Stimulated activated effector memory CD8-positive, alpha-beta T cell treated with anti-CD3 and anti-CD28 coated beads, Interleukin-12 subunit alpha, Interleukin-12 subunit beta, amount 100 ng/mL, for 72 hours (primary cell): ENCODE data around the gene ARL5B.

Experiments
- ATAC-seq: fragments of 150-1000 bp; cut with Tn5 transposase; 2 replicates; pipeline ENCODE4 v1.10.0; 2021
- DNase-seq, 2 donors: peaks; one replicate each; pipeline ENCODE4 v3.0.0; 2021 to 2022; ENCODE audit warnings: low spot score in 2 of 2
- H3K27ac Mint-ChIP-seq: one replicate; pipeline ENCODE4 v1.8.0; 2022; ENCODE audit warnings: mild to moderate bottlenecking, mixed read lengths
- H3K36me3 Mint-ChIP-seq: one replicate; pipeline ENCODE4 v1.8.0; 2022; ENCODE audit warnings: mild to moderate bottlenecking, mixed read lengths
- H3K4me1 Mint-ChIP-seq: one replicate; pipeline ENCODE4 v1.8.0; 2022; ENCODE audit warnings: mixed read lengths
- H3K4me3 Mint-ChIP-seq: one replicate; pipeline ENCODE4 v1.8.0; 2022; ENCODE audit warnings: mild to moderate bottlenecking, mixed read lengths
- H3K9me3 Mint-ChIP-seq: one replicate; pipeline ENCODE4 v1.8.0; 2022; ENCODE audit warnings: mixed read lengths

ARL5B gene

DNA sequence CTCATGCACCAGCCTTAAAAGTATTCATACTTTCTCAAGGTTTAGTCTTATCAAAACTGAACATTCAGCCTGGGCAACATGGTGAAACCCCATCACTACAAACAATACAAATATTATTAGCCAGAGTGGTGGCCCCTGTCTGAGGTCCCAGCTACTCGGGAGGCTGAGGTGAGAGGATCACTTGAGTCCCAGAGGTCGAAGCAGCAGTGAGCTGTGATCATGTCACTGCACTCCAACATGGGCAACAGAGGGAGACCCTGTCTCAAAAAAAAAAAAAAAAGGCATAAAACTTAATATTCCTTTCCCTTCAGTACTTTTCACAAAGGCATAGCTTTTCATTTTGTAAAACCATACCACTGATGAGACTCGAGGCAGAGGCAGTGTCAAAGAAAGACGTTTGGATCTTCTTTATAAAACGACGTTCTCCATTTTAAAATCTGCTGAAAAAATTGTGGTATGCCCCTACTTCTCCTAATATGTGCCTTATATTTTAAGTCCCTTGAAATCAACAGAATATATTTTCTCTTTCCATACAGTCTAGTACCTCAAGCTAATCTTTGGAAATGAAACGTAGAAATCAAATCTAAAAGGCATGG lies 9.8 kb upstream of the ARL5B start:
- ATAC-seq, result peak; percentile 41
- DNase-seq, result no peak
- Mint-ChIP-seq H3K9me3 (no peaks in the 10 kb centered on the region), H3K27ac (peak overlapping the region; percentile 96), H3K36me3 (peaks cover 23% of the 10 kb centered on the region), H3K4me3 (peak overlapping the region; percentile 89), H3K4me1 (peaks cover 28% of the 10 kb centered on the region)

DNA sequence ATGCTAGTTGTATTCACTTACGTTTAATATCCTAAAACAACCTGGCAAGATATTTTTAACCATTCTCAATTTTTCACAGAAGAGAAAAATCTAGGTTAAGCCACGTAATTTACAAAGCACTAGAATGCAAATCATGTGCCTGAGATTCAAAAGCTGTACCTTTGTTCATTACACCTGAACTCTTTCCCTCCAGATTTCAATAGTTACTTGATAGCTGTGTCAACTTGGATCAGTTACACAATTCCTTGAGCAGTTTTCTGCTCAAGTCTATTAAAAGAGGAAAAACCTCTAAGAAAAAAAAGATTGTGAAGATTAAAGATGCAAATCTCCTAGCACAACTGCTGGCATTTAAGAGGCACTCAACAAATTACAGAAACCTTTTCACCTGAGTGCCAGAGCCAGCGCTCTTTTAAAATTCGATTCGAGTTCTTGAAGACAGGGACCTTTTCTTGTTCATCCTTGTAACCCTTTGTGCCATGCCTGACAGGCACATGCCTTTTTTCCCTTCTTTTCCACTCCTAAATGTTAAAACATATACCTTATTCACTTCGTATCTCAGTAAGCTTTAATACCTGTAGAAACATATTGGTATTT lies 8.7 kb upstream of the ARL5B start:
- Mint-ChIP-seq H3K9me3 (no peaks in the 10 kb centered on the region), H3K4me1 (peaks cover 28% of the 10 kb centered on the region), H3K4me3 (peak overlapping the region; percentile 89), H3K27ac (peak overlapping the region; percentile 96), H3K36me3 (peaks cover 21% of the 10 kb centered on the region)
- ATAC-seq (no peak), DNase-seq (no peak)

- DNase-seq (peak; percentile 79 to 97), ATAC-seq (peak; percentile 95)
- H3K27ac Mint-ChIP-seq, result peak within 1 kb of the TSS; percentile 96
- no peaks in the 10 kb centered on the region for H3K9me3 Mint-ChIP-seq
- H3K4me3 Mint-ChIP-seq, result peak within 1 kb of the TSS; percentile 89
- peaks cover 28% of the 10 kb centered on the region for H3K4me1 Mint-ChIP-seq
- peaks cover 17% of the 10 kb centered on the region for H3K36me3 Mint-ChIP-seq
Measured at GRCh38 chr10:18651324-18652007, 7.8 kb upstream of the ARL5B start, which contains the start of gene NSUN6. TSS of gene NSUN6 (minus strand) at chr10:18651587. CDS start at chr10:18651203, 384 bp downstream.

DNA sequence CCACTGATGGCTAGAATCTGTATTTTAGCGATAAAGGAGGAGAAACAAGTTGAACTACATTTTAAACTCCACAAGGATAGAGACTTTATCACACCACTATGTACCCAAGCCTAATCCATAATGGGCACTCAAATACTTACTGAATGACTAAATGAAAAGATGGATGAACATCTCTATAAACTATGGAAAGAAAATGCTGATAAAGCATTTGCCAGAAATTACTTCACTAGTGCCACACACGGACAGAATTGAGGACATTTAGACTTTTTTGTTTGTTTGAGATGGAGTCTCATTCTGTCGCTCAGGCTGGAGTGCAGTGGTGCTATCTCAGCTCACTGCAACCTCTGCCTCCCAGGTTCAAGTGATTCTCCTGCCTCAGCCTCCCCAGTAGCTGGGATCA lies 6.1 kb upstream of the ARL5B start:
- H3K27ac Mint-ChIP-seq, result peak overlapping the region; percentile 32

DNA sequence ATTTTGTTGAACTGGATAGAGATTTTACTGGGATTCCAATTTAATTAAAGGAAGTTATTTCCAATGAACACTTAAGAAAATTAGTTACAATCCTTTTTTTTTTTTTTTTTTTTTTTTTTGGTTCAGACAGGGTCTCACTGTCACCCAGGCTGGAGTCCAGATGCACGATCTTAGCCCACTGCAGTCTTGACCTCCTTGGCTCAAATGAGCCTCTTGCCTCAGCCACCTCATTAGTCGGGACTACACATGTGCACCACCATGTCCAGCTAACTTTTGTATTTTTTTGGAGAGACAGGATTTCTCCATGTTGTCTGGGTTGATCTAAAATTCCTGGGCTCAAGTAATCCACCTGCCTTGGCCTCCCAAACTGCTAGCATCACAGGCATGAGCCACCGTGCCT lies 2.5 kb upstream of the ARL5B start:
- H3K27ac Mint-ChIP-seq, result no peak overlapping the region
- ATAC-seq, result no peak

More for the DNA sequence above, 6.1 kb upstream of the ARL5B start:
- no peak overlapping the region for H3K4me3 Mint-ChIP-seq
- DNase-seq (no peak), ATAC-seq (no peak)
- no peaks in the 10 kb centered on the region for H3K9me3 Mint-ChIP-seq
- H3K4me1 Mint-ChIP-seq, result peaks cover 28% of the 10 kb centered on the region
- peaks cover 13% of the 10 kb centered on the region for H3K36me3 Mint-ChIP-seq

GRCh38 chr10:18658271-18659124 lies 733 bp upstream of the ARL5B start:
- peak overlapping the region; percentile 92 for H3K27ac Mint-ChIP-seq
- DNase-seq (no peak), ATAC-seq (no peak)
- H3K4me3 Mint-ChIP-seq, result peak overlapping the region; percentile 83
- peaks cover 40% of the 10 kb centered on the region for H3K36me3 Mint-ChIP-seq
- H3K9me3 Mint-ChIP-seq, result no peaks in the 10 kb centered on the region
- H3K4me1 Mint-ChIP-seq, result peaks cover 23% of the 10 kb centered on the region

More for the DNA sequence above, 2.5 kb upstream of the ARL5B start:
- peaks cover 27% of the 10 kb centered on the region for H3K36me3 Mint-ChIP-seq
- no peak overlapping the region for H3K4me3 Mint-ChIP-seq
- no peak for DNase-seq
- H3K9me3 Mint-ChIP-seq, result no peaks in the 10 kb centered on the region
- H3K4me1 Mint-ChIP-seq, result peaks cover 24% of the 10 kb centered on the region

DNA sequence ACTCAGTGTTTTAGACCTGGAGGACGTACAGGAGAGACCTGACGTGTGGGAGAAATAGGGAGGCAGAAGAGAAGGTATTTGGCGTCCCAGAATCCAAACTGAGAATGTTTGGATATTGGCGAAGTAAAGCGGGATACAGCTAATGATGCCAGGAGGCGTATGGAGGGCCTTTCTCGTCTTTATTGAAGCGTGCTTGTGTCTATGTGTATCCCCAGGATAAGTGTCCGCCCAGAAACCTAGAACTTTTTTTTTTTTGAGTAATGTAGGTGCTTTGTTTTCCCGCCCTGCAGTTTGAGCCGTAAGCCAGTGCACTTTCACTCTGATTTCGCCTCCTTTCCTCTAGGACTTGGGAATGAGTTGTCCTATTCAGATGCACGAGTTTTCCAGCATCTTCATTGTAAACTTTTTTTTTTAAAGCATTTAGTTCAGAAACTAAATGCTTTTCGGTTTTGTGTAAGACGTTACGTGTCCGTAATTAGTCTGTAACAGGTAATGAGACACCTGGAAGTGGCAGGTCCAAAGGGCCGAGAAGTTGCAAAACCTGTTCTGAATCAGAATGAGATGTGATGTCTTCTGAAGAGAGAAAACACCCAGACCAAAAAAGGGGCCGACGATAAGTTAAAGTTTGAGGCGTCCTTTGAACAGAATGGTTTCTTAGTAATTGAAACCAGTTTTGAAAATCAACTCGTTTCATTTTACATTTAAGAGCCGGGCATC lies 746 bp downstream of the ARL5B start:
- Mint-ChIP-seq H3K9me3 (no peaks in the 10 kb centered on the region), H3K4me3 (peak overlapping the region; percentile 83), H3K4me1 (peaks cover 37% of the 10 kb centered on the region), H3K27ac (peak overlapping the region; percentile 92), H3K36me3 (peaks cover 55% of the 10 kb centered on the region)
- DNase-seq (no peak), ATAC-seq (peak; percentile 22)

DNA sequence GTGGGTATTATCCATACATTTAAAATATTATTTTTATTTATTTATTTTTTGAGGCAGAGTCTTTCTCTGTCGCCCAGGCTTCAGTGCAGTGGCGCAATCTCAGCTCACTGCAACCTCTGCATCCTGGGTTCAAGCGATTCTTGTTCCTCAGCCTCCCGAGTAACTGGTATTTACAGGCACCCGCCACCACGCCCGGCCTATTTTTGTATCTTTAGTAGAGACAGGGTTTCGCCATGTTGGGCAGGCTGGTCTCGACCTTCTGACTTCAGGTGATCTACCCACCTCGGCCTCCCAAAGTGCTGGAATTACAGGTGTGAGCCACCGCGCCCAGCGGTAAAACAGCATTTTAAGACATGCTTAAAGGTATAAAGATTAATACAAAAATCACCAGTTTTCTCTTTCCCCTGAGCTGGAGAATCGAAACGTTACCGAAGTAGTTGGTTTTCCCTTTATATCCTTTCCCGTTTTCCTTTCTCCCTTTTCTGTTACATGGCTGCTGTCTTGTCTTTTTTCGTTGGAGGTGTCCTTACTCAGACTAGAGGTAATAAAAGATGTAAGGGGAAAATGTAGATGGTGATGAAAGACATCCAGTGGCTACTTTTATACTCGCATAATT lies 1.7 kb downstream of the ARL5B start:
- ATAC-seq (no peak), DNase-seq (no peak)
- no peaks in the 10 kb centered on the region for H3K9me3 Mint-ChIP-seq
- peak overlapping the region; percentile 83 for H3K4me3 Mint-ChIP-seq
- peaks cover 47% of the 10 kb centered on the region for H3K4me1 Mint-ChIP-seq
- H3K36me3 Mint-ChIP-seq, result peaks cover 64% of the 10 kb centered on the region
- H3K27ac Mint-ChIP-seq, result peak overlapping the region; percentile 0

GRCh38 chr10:18664841-18665478 lies 5.7 kb downstream of the ARL5B start:
- no peak overlapping the region for H3K27ac Mint-ChIP-seq
- ATAC-seq (no peak), DNase-seq (no peak)
- peaks cover 88% of the 10 kb centered on the region for H3K36me3 Mint-ChIP-seq
- H3K9me3 Mint-ChIP-seq, result no peaks in the 10 kb centered on the region
- H3K4me3 Mint-ChIP-seq, result no peak overlapping the region
- peaks cover 46% of the 10 kb centered on the region for H3K4me1 Mint-ChIP-seq

- H3K4me1 Mint-ChIP-seq, result peaks cover 44% of the 10 kb centered on the region
- H3K36me3 Mint-ChIP-seq, result peaks cover 94% of the 10 kb centered on the region
- H3K4me3 Mint-ChIP-seq, result no peak overlapping the region
Measured at GRCh38 chr10:18665815-18666558, 6.8 kb downstream of the ARL5B start.

DNA sequence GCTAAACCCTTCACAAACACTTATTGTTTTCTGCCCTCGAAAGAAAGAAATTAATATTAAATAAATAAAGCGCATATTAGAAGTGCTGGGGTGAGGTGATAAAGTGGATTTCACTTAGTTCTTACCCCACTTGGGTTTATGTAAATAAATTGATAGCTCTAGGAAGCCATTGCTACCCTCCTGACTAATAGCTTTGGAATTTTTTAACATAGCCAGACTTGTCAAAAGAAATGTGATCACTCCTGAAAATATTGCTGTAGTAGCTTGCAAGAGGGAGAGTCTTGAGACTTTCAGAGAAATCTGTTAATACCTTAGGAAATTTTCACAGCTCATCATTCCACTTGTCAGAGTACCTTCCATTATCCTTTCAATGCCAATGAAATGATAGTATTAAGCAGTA lies 7.6 kb downstream of the ARL5B start:
- DNase-seq, result no peak
- no peak overlapping the region for H3K4me3 Mint-ChIP-seq
- ATAC-seq, result no peak
- H3K4me1 Mint-ChIP-seq, result peaks cover 36% of the 10 kb centered on the region
- no peaks in the 10 kb centered on the region for H3K9me3 Mint-ChIP-seq
- H3K36me3 Mint-ChIP-seq, result peaks cover 97% of the 10 kb centered on the region
- no peak overlapping the region for H3K27ac Mint-ChIP-seq

More at GRCh38 chr10:18665815-18666558, 6.8 kb downstream of the ARL5B start:
- DNase-seq (no peak), ATAC-seq (no peak)
- Mint-ChIP-seq H3K27ac (no peak overlapping the region), H3K9me3 (no peaks in the 10 kb centered on the region)

GRCh38 chr10:18668026-18668425 lies 8.8 kb downstream of the ARL5B start:
- ATAC-seq (no peak), DNase-seq (no peak)
- Mint-ChIP-seq H3K36me3 (peaks cover 100% of the 10 kb centered on the region), H3K4me3 (no peak overlapping the region), H3K27ac (no peak overlapping the region), H3K9me3 (no peaks in the 10 kb centered on the region), H3K4me1 (peaks cover 29% of the 10 kb centered on the region)

- Mint-ChIP-seq H3K4me1 (no peaks in the 10 kb centered on the region), H3K27ac (no peak overlapping the region), H3K9me3 (no peaks in the 10 kb centered on the region), H3K36me3 (peaks cover 87% of the 10 kb centered on the region), H3K4me3 (no peak overlapping the region)
- DNase-seq (no peak), ATAC-seq (no peak)
Measured at GRCh38 chr10:18675086-18675801, 16.0 kb downstream of the ARL5B start.
